ENCODE measurements around the gene SPATA31D1.

Gene SPATA31D1

GRCh38 chr9:81993656-81994055 is 5.1 kb downstream of the SPATA31D1 start:
- H3F3A ChIP-seq (ENCODE audit: insufficient read depth, low read length): no peaks in the 10 kb centered on the region
- H3K4me3 ChIP-seq (ENCODE audit: low read length): no peak overlapping the region
- H3K27me3 ChIP-seq (replicated peaks; ENCODE audit: insufficient read depth, low read length): no peaks in the 10 kb centered on the region
- no peaks in the 10 kb centered on the region for H4K20me1 ChIP-seq (ENCODE audit: insufficient read depth, low read length)
- no peaks in the 10 kb centered on the region for H3K79me2 ChIP-seq (ENCODE audit: low read length)
- H3K27ac ChIP-seq (ENCODE audit: low read length): no peak overlapping the region
- H3K9ac ChIP-seq (ENCODE audit: low read length): no peak overlapping the region
- H3K9me3 ChIP-seq (replicated peaks; ENCODE audit: insufficient read depth, low read length): no peaks in the 10 kb centered on the region
- H3K36me3 ChIP-seq (replicated peaks; ENCODE audit: insufficient read depth, low read length): no peaks in the 10 kb centered on the region
- no peaks in the 10 kb centered on the region for H3K4me1 ChIP-seq (ENCODE audit: low read length)
- H3K9me2 ChIP-seq (replicated peaks; ENCODE audit: insufficient read depth, low read length): no peaks in the 10 kb centered on the region
- no peak overlapping the region for H3K4me2 ChIP-seq (ENCODE audit: low read depth, low read length)
- no peak overlapping the region for H2AFZ ChIP-seq (ENCODE audit: low read length)
- TF ChIP-seq EZH2phosphoT487 (IDR thresholded peaks at IDR 0.05; ENCODE audit: low read length) (no peak), EZH2 (optimal IDR thresholded peaks at IDR 0.05; ENCODE audit: low read depth, low read length) (no peak)
- TF ChIP-seq, protein P1, sequence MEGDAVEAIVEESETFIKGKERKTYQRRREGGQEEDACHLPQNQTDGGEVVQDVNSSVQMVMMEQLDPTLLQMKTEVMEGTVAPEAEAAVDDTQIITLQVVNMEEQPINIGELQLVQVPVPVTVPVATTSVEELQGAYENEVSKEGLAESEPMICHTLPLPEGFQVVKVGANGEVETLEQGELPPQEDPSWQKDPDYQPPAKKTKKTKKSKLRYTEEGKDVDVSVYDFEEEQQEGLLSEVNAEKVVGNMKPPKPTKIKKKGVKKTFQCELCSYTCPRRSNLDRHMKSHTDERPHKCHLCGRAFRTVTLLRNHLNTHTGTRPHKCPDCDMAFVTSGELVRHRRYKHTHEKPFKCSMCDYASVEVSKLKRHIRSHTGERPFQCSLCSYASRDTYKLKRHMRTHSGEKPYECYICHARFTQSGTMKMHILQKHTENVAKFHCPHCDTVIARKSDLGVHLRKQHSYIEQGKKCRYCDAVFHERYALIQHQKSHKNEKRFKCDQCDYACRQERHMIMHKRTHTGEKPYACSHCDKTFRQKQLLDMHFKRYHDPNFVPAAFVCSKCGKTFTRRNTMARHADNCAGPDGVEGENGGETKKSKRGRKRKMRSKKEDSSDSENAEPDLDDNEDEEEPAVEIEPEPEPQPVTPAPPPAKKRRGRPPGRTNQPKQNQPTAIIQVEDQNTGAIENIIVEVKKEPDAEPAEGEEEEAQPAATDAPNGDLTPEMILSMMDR (IDR thresholded peaks at IDR 0.05; ENCODE audit: low read length): no peak
- DNase-seq: no peak

- Histone ChIP-seq H3K27ac (ENCODE audit: low read length) (no peak overlapping the region), H3K4me2 (ENCODE audit: low read depth, low read length) (no peak overlapping the region), H3K9me2 (replicated peaks; ENCODE audit: insufficient read depth, low read length) (no peaks in the 10 kb centered on the region), H3K9ac (ENCODE audit: low read length) (no peak overlapping the region), H3K4me3 (ENCODE audit: low read length) (no peak overlapping the region), H4K20me1 (ENCODE audit: insufficient read depth, low read length) (no peaks in the 10 kb centered on the region), H3K27me3 (replicated peaks; ENCODE audit: insufficient read depth, low read length) (no peaks in the 10 kb centered on the region), H3K4me1 (ENCODE audit: low read length) (no peaks in the 10 kb centered on the region), H3K79me2 (ENCODE audit: low read length) (no peaks in the 10 kb centered on the region), H3F3A (ENCODE audit: insufficient read depth, low read length) (no peaks in the 10 kb centered on the region), H3K36me3 (replicated peaks; ENCODE audit: insufficient read depth, low read length) (no peaks in the 10 kb centered on the region), H3K9me3 (replicated peaks; ENCODE audit: insufficient read depth, low read length) (no peaks in the 10 kb centered on the region), H2AFZ (ENCODE audit: low read length) (no peak overlapping the region)
- DNase-seq: no peak
- TF ChIP-seq EZH2 (optimal IDR thresholded peaks at IDR 0.05; ENCODE audit: low read depth, low read length): no peak
- no peak for TF ChIP-seq EZH2phosphoT487 (IDR thresholded peaks at IDR 0.05; ENCODE audit: low read length)
- TF ChIP-seq, protein P1 (IDR thresholded peaks at IDR 0.05; ENCODE audit: low read length): no peak
Measured at GRCh38 chr9:81999806-82000205, 11.2 kb downstream of the SPATA31D1 start.

DNA sequence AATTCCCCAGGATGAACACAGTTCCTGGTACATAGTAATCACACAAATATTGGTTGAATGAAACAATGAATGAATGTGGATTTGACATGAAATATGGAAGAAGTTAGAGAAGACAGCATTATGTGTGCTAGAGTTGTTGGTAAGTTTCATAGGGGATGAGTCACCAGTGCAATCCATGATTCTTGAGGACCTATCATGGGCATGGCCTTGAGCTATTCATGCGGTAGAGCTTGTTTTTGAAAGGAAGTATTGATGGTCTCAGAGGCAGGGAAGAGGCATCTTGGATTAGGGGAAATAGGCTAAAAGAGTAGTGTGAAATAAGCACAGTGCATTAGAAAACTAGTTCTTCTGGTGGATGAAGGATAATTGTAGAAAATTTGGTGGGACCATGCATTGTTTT is 22.1 kb downstream of the SPATA31D1 start:
- Histone ChIP-seq H3K27me3 (replicated peaks; ENCODE audit: insufficient read depth, low read length) (no peaks in the 10 kb centered on the region), H3K9me3 (replicated peaks; ENCODE audit: insufficient read depth, low read length) (no peaks in the 10 kb centered on the region), H4K20me1 (ENCODE audit: insufficient read depth, low read length) (no peaks in the 10 kb centered on the region), H3K27ac (ENCODE audit: low read length) (no peak overlapping the region), H3K4me2 (ENCODE audit: low read depth, low read length) (no peak overlapping the region), H3F3A (ENCODE audit: insufficient read depth, low read length) (no peaks in the 10 kb centered on the region), H3K9me2 (replicated peaks; ENCODE audit: insufficient read depth, low read length) (no peaks in the 10 kb centered on the region), H3K4me1 (ENCODE audit: low read length) (no peaks in the 10 kb centered on the region), H3K79me2 (ENCODE audit: low read length) (no peaks in the 10 kb centered on the region), H3K9ac (ENCODE audit: low read length) (no peak overlapping the region), H3K4me3 (ENCODE audit: low read length) (no peak overlapping the region), H3K36me3 (replicated peaks; ENCODE audit: insufficient read depth, low read length) (no peaks in the 10 kb centered on the region), H2AFZ (ENCODE audit: low read length) (no peak overlapping the region)
- TF ChIP-seq EZH2 (optimal IDR thresholded peaks at IDR 0.05; ENCODE audit: low read depth, low read length): no peak
- TF ChIP-seq EZH2phosphoT487 (IDR thresholded peaks at IDR 0.05; ENCODE audit: low read length): no peak
- TF ChIP-seq, protein P1 (IDR thresholded peaks at IDR 0.05; ENCODE audit: low read length): no peak
- no peak for DNase-seq

Data from MM.1S (cell line).